ENCODE results near the gene RYK.
"Not testable (repeated sequence)": the region's sequence is repeated elsewhere in the genome, so short reads cannot be mapped to it uniquely, and the experiment has no call there.

RYK gene

GRCh38 chr3:134279466-134279865 is 28.8 kb upstream of the RYK start:
- no peak for DNase-seq (ENCODE audit: low read depth)
- no peak overlapping the region for H3K4me3 ChIP-seq (ENCODE audit: low read depth, low read length)
- TF ChIP-seq CTCF (IDR thresholded peaks at IDR 0.05; ENCODE audit: insufficient read depth, low read depth, low read length, missing control alignments), result no peak

GRCh38 chr3:134277066-134277660 is 26.5 kb upstream of the RYK start:
- DNase-seq (ENCODE audit: low read depth), result no peak
- no peak for TF ChIP-seq CTCF (IDR thresholded peaks at IDR 0.05; ENCODE audit: insufficient read depth, low read depth, low read length, missing control alignments)

GRCh38 chr3:134276086-134276485 is 25.4 kb upstream of the RYK start:
- TF ChIP-seq CTCF (IDR thresholded peaks at IDR 0.05; ENCODE audit: insufficient read depth, low read depth, low read length, missing control alignments), result no peak
- no peak for DNase-seq (ENCODE audit: low read depth)
- H3K4me3 ChIP-seq (ENCODE audit: low read depth, low read length), result no peak overlapping the region

More at GRCh38 chr3:134277066-134277660, 26.5 kb upstream of the RYK start:
- no peak overlapping the region for H3K4me3 ChIP-seq (ENCODE audit: low read depth, low read length)

GRCh38 chr3:134275110-134275509 is 24.5 kb upstream of the RYK start:
- DNase-seq (ENCODE audit: low read depth); H3K4me3 ChIP-seq (ENCODE audit: low read depth, low read length): not testable (repeated sequence)

- TF ChIP-seq CTCF (IDR thresholded peaks at IDR 0.05; ENCODE audit: insufficient read depth, low read depth, low read length, missing control alignments), result no peak
- no peak overlapping the region for H3K4me3 ChIP-seq (ENCODE audit: low read depth, low read length)
- DNase-seq (ENCODE audit: low read depth), result no peak
Measured at GRCh38 chr3:134274571-134274970, 23.9 kb upstream of the RYK start.

GRCh38 chr3:134267996-134268395 is 17.3 kb upstream of the RYK start:
- DNase-seq (ENCODE audit: low read depth), result no peak
- TF ChIP-seq CTCF (IDR thresholded peaks at IDR 0.05; ENCODE audit: insufficient read depth, low read depth, low read length, missing control alignments), result no peak
- no peak overlapping the region for H3K4me3 ChIP-seq (ENCODE audit: low read depth, low read length)

GRCh38 chr3:134260987-134261386 is 10.3 kb upstream of the RYK start:
- no peak overlapping the region for H3K4me3 ChIP-seq (ENCODE audit: low read depth, low read length)
- no peak for DNase-seq (ENCODE audit: low read depth)
- no peak for TF ChIP-seq CTCF (IDR thresholded peaks at IDR 0.05; ENCODE audit: insufficient read depth, low read depth, low read length, missing control alignments)

All from GM12865 (cell line).